ENCODE results near the gene GPR137. TPM values are rescaled to one million over a fixed set of nuclear protein-coding genes. Genes with fewer than 3 reads are reported as not detected.
A peak's percentile ranks its signal among the peaks of the same experiment; 100 is the strongest.
"Not testable (repeated sequence)": the region's sequence is repeated elsewhere in the genome, so short reads cannot be mapped to it uniquely, and the experiment has no call there.

GPR137 gene
- total RNA-seq, 1 donor from 2014 or later = 71.4 TPM

DNA sequence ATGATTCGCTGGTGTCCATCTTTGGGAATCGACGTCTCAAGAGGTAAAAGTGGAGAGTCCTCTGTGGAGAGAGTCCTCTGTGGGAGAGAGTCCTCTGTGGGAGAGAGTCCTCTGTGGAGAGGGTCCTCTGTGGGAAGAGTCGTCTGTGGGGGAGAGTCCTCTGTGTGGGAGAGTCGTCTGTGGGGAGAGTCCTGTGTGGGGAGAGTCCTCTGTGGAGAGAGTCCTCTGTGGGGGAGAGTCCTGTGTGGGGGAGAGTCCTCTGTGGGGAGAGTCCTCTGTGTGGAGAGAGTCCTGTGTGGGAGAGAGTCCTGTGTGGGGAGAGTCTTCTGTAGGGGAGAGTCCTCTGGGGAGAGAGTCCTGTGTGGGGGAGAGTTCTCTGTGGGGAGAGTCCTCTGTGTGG, 35.4 kb downstream of the GPR137 start:
- Mint-ChIP-seq H3K36me3 (ENCODE audit: unreplicated experiment) (peaks cover 17% of the 10 kb centered on the region), H3K27ac (ENCODE audit: unreplicated experiment) (no peak overlapping the region), H3K27me3 (ENCODE audit: unreplicated experiment) (no peaks in the 10 kb centered on the region), H3K4me3 (ENCODE audit: unreplicated experiment) (peak overlapping the region; percentile 1), H3K9me3 (ENCODE audit: unreplicated experiment) (no peaks in the 10 kb centered on the region), H3K4me1 (ENCODE audit: unreplicated experiment) (peaks cover 39% of the 10 kb centered on the region)
- TF ChIP-seq, protein P1, sequence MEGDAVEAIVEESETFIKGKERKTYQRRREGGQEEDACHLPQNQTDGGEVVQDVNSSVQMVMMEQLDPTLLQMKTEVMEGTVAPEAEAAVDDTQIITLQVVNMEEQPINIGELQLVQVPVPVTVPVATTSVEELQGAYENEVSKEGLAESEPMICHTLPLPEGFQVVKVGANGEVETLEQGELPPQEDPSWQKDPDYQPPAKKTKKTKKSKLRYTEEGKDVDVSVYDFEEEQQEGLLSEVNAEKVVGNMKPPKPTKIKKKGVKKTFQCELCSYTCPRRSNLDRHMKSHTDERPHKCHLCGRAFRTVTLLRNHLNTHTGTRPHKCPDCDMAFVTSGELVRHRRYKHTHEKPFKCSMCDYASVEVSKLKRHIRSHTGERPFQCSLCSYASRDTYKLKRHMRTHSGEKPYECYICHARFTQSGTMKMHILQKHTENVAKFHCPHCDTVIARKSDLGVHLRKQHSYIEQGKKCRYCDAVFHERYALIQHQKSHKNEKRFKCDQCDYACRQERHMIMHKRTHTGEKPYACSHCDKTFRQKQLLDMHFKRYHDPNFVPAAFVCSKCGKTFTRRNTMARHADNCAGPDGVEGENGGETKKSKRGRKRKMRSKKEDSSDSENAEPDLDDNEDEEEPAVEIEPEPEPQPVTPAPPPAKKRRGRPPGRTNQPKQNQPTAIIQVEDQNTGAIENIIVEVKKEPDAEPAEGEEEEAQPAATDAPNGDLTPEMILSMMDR (IDR thresholded peaks at IDR 0.05) = no peak
- DNase-seq (ENCODE audit: extremely low spot score, unreplicated experiment) = no peak

DNA sequence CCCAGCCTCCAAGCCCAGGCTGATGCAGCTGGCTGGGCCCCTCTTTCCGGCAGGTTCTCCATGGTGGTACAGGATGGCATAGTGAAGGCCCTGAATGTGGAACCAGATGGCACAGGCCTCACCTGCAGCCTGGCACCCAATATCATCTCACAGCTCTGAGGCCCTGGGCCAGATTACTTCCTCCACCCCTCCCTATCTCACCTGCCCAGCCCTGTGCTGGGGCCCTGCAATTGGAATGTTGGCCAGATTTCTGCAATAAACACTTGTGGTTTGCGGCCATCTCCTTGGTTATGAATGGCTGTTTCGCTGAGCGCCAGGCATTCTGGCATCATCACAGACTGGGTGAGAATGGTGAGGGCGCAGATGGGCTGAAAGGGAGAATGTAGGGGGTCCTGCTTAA, 35.9 kb downstream of the GPR137 start:
- Mint-ChIP-seq H3K4me1 (ENCODE audit: unreplicated experiment) (peaks cover 35% of the 10 kb centered on the region), H3K27ac (ENCODE audit: unreplicated experiment) (no peak overlapping the region), H3K27me3 (ENCODE audit: unreplicated experiment) (no peaks in the 10 kb centered on the region), H3K4me3 (ENCODE audit: unreplicated experiment) (no peak overlapping the region), H3K36me3 (ENCODE audit: unreplicated experiment) (peaks cover 17% of the 10 kb centered on the region), H3K9me3 (ENCODE audit: unreplicated experiment) (no peaks in the 10 kb centered on the region)
- TF ChIP-seq, protein P1 (IDR thresholded peaks at IDR 0.05) = no peak
- no peak for DNase-seq (ENCODE audit: extremely low spot score, unreplicated experiment)

DNA sequence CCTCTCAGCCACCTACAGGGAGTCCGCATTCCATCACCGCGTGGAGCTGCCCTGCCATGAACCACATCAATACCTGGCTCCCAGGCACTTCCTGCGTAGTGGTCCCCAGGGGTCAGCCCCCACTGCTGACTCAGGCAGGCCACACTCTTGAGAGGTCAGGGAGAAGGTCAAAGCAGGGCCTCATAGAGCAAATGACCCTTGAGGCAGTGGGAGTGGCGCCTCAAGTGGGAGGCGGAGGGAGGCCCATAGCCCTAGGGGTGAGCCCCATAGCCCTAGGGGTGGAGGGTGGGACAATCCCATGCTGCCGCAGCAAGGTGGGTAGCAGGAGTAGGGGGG, 37.2 kb downstream of the GPR137 start:
- peaks cover 17% of the 10 kb centered on the region for H3K36me3 Mint-ChIP-seq (ENCODE audit: unreplicated experiment)
- no peak overlapping the region for H3K27ac Mint-ChIP-seq (ENCODE audit: unreplicated experiment)
- peaks cover 1% of the 10 kb centered on the region for H3K27me3 Mint-ChIP-seq (ENCODE audit: unreplicated experiment)
- H3K9me3 Mint-ChIP-seq (ENCODE audit: unreplicated experiment) = no peaks in the 10 kb centered on the region
- peaks cover 26% of the 10 kb centered on the region for H3K4me1 Mint-ChIP-seq (ENCODE audit: unreplicated experiment)
- TF ChIP-seq, protein P1 (IDR thresholded peaks at IDR 0.05) = no peak
- H3K4me3 Mint-ChIP-seq (ENCODE audit: unreplicated experiment) = no peak overlapping the region
- no peak for DNase-seq (ENCODE audit: extremely low spot score, unreplicated experiment)

DNA sequence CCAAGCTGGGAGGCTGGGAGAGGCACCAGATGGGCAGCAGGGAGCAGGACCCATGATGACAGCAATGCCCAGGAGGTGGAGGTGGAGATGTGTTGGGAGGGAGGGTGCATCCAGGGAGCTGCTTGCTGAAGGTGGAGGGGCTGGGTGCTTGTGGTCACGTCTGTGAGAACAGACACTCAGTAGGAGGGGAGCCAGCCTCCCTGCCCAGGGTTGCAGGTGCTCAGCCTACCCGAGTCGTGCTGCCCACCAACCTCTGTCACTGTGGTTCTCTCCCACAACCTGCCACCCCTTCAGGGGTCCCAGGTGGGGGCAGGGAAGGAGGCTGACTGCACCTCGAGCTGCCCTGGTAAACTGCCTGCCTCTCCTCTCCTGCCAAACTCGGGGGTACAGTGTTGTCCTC, 37.7 kb downstream of the GPR137 start:
- Mint-ChIP-seq H3K27me3 (ENCODE audit: unreplicated experiment) (peaks cover 2% of the 10 kb centered on the region), H3K4me1 (ENCODE audit: unreplicated experiment) (peaks cover 26% of the 10 kb centered on the region), H3K9me3 (ENCODE audit: unreplicated experiment) (no peaks in the 10 kb centered on the region), H3K4me3 (ENCODE audit: unreplicated experiment) (no peak overlapping the region), H3K27ac (ENCODE audit: unreplicated experiment) (no peak overlapping the region), H3K36me3 (ENCODE audit: unreplicated experiment) (peaks cover 17% of the 10 kb centered on the region)
- TF ChIP-seq, protein P1 (IDR thresholded peaks at IDR 0.05) = no peak
- DNase-seq (ENCODE audit: extremely low spot score, unreplicated experiment) = no peak

DNA sequence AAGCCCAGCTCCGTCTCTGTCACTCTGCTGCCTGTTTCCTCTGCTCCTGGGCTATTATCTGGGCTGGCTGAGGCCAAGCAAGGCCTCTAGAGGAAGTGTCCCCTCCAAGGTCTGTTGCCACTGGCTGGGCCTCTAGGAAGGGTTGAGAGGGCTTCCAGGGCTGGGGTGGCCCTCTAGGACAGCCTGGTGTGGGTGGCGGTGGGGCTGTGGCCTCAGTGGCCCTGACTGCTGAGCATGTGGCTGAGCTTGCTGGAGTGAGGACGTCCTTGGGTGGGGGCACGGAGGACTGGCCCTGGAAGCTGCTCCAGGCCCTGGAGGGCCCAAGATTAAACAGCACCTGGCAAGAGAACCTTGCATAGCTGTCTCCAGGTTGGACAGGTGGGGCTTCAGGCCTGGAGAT, 38.3 kb downstream of the GPR137 start:
- not testable (repeated sequence) for H3K27ac Mint-ChIP-seq (ENCODE audit: unreplicated experiment); H3K4me3 Mint-ChIP-seq (ENCODE audit: unreplicated experiment); H3K9me3 Mint-ChIP-seq (ENCODE audit: unreplicated experiment); H3K27me3 Mint-ChIP-seq (ENCODE audit: unreplicated experiment); DNase-seq (ENCODE audit: extremely low spot score, unreplicated experiment)
- Mint-ChIP-seq H3K36me3 (ENCODE audit: unreplicated experiment) (peaks cover 17% of the 10 kb centered on the region), H3K4me1 (ENCODE audit: unreplicated experiment) (peaks cover 24% of the 10 kb centered on the region)
